HCT116 (cell line): ENCODE measurements around the gene CUX1. TPM values are rescaled to one million over a fixed set of nuclear protein-coding genes. Genes with fewer than 3 reads are reported as not detected.

Source experiments
- ATAC-seq: fragments of 200-7000 bp; cut with Tn5 transposase; 2 replicates; pipeline ENCODE4 v1.9.1; 2020; ENCODE audit warnings: mild to moderate bottlenecking, moderate library complexity
- BruUV-seq: library from RNA; stranded (reverse); fragments of 400-500 nt; replicated peaks from 2 replicates; lab custom pipeline; 2021; lab: Mats Ljungman, UMichigan
- CTCF ChIA-PET: fragments of 300-600 bp; sonication (Branson Sonifier 250); formaldehyde crosslinking; loops from one replicate; lab custom pipeline; 2021; ENCODE audit warnings: antibody characterized with exemption; lab: Charles Lee
- POLR2A ChIA-PET: fragments of 300-600, 350-600 bp; sonication (Branson Sonifier 250); formaldehyde crosslinking; loops from one replicate; lab custom pipeline; 2021; ENCODE audit warnings: antibody characterized with exemption; lab: Charles Lee
- RAD21 ChIA-PET, 2 experiments: fragments of 300-600 bp; sonication (Branson Sonifier 250); formaldehyde crosslinking; loops; one replicate each; lab custom pipeline; 2023; ENCODE audit warnings: low total read pairs in 2 of 2; ENCODE audit not compliant: uncharacterized antibody in 2 of 2, unreplicated experiment in 2 of 2, low non-redundant PET in 1 of 2; lab: Charles Lee
- DNase-seq: peaks from one replicate; pipeline ENCODE4 v3.0.0-alpha.2; 2010; ENCODE audit warnings: low read depth, low spot score
- H2AFZ ChIP-seq: fragments of 200-600 bp; shearing (Covaris generic), sonication (generic); 2 replicates; pipeline ENCODE4 v1.6.1; 2017; ENCODE audit warnings: low read depth, mixed run types, mixed read lengths, antibody characterized with exemption, low read length; ENCODE audit not compliant: poor library complexity, severe bottlenecking
- H3K27ac ChIP-seq: 2 replicates; pipeline ENCODE4 v1.5.1; 2012; ENCODE audit warnings: low read depth, low read length
- H3K27me3 ChIP-seq: fragments of 200-600 bp; sonication (generic); 2 replicates; pipeline ENCODE4 v1.6.1; 2016; ENCODE audit warnings: mixed run types, low read length, mixed read lengths; ENCODE audit not compliant: insufficient read depth
- H3K36me3 ChIP-seq, 2 experiments: fragments of 200-500 bp in 1 of 2; fragments of 200-600 bp in 1 of 2; sonication (Bioruptor generic) in 1 of 2; sonication (generic) in 1 of 2; 2 replicates each; pipeline versions ENCODE4 v1.5.1 to v1.6.1; 2014 to 2016; ENCODE audit warnings: low read length in 2 of 2, inconsistent platforms in 1 of 2, mixed read lengths in 1 of 2, mixed run types in 1 of 2; ENCODE audit not compliant: insufficient read depth in 2 of 2, control insufficient read depth in 1 of 2
- H3K4me1 ChIP-seq, 2 experiments: fragments of 200-600 bp in 1 of 2; sonication (generic) in 1 of 2; 2 replicates each; pipeline versions ENCODE4 v1.5.1 to v1.6.1; 2012 to 2017; ENCODE audit warnings: low read length in 2 of 2, inconsistent platforms in 1 of 2, mild to moderate bottlenecking in 1 of 2, mixed read lengths in 1 of 2, mixed run types in 1 of 2, moderate library complexity in 1 of 2; ENCODE audit not compliant: insufficient read depth in 2 of 2, control insufficient read depth in 1 of 2
- H3K4me2 ChIP-seq: fragments of 200-600 bp; sonication (generic); 2 replicates; pipeline ENCODE4 v1.6.1; 2017; ENCODE audit warnings: mixed run types, low read length, mixed read lengths
- H3K4me3 ChIP-seq, 2 experiments: fragments of 200-600 bp in 1 of 2; sonication (generic) in 1 of 2; replicated peaks in 1 of 2; 2 replicates each; pipeline ENCODE4 v1.5.1; 2011 to 2016; ENCODE audit warnings: low read length in 2 of 2, control low read depth in 1 of 2, low read depth in 1 of 2, mild to moderate bottlenecking in 1 of 2, mixed read lengths in 1 of 2, mixed run types in 1 of 2
- H3K79me2 ChIP-seq: fragments of 200-600 bp; sonication (generic); 2 replicates; pipeline ENCODE4 v1.6.1; 2017; ENCODE audit warnings: mild to moderate bottlenecking, mixed run types, low read length, moderate library complexity, mixed read lengths; ENCODE audit not compliant: insufficient read depth
- H3K9ac ChIP-seq: fragments of 200-600 bp; sonication (generic); 2 replicates; pipeline ENCODE4 v1.6.1; 2016; ENCODE audit warnings: low read length, mixed read lengths
- H3K9me2 ChIP-seq: fragments of 200-600 bp; sonication (generic), shearing (Covaris generic); 2 replicates; pipeline ENCODE4 v1.6.1; 2017; ENCODE audit warnings: mixed run types, mild to moderate bottlenecking, moderate library complexity; ENCODE audit not compliant: insufficient read depth
- H3K9me3 ChIP-seq, 2 experiments: fragments of 200-500 bp in 1 of 2; fragments of 200-600 bp in 1 of 2; sonication (Bioruptor generic) in 1 of 2; sonication (generic) in 1 of 2; 2 replicates each; pipeline ENCODE4 v1.6.1; 2014 to 2017; ENCODE audit warnings: low read length in 2 of 2, mixed read lengths in 2 of 2, inconsistent platforms in 1 of 2, low read depth in 1 of 2, mild to moderate bottlenecking in 1 of 2, mixed run types in 1 of 2, moderate library complexity in 1 of 2; ENCODE audit not compliant: control insufficient read depth in 1 of 2, insufficient read depth in 1 of 2
- H4K20me1 ChIP-seq: fragments of 200-600 bp; sonication (generic), shearing (Covaris generic); 2 replicates; pipeline ENCODE4 v1.6.1; 2017; ENCODE audit warnings: mixed run types, mild to moderate bottlenecking, moderate library complexity; ENCODE audit not compliant: insufficient read depth
- ATF3 ChIP-seq: IDR thresholded peaks from 2 replicates; pipeline ENCODE4 v1.6.1; 2012
- CEBPB ChIP-seq: IDR thresholded peaks from 2 replicates; pipeline ENCODE4 v1.6.1; 2012; ENCODE audit warnings: low read depth
- CTCF ChIP-seq, 3 experiments: fragments of 200-600 bp in 1 of 3; sonication (generic) in 1 of 3; IDR thresholded peaks in 2 of 3; conservative IDR thresholded peaks in 1 of 3; 2 replicates each; pipeline ENCODE4 v1.5.1; 2012 to 2017; ENCODE audit warnings: low read depth in 2 of 3, low read length in 2 of 3, antibody characterized with exemption in 1 of 3, borderline replicate concordance in 1 of 3, control low read depth in 1 of 3, mild to moderate bottlenecking in 1 of 3, mixed read lengths in 1 of 3, mixed run types in 1 of 3, moderate library complexity in 1 of 3; ENCODE audit not compliant: insufficient read depth in 1 of 3
- EGR1 ChIP-seq: IDR thresholded peaks from 2 replicates; pipeline ENCODE4 v1.6.1; 2012; ENCODE audit warnings: low read depth
- ELF1 ChIP-seq: IDR thresholded peaks from 2 replicates; pipeline ENCODE4 v1.6.1; 2012; ENCODE audit warnings: low read depth, borderline replicate concordance
- EZH2 ChIP-seq: fragments of 200-600 bp; sonication (generic); IDR thresholded peaks from 2 replicates; pipeline ENCODE4 v1.6.1; 2017; ENCODE audit warnings: antibody characterized with exemption, mixed run types
- EZH2phosphoT487 ChIP-seq: fragments of 200-600 bp; IDR thresholded peaks from 2 replicates; pipeline ENCODE4 v1.6.1; 2018; ENCODE audit warnings: antibody characterized with exemption, borderline replicate concordance
- FOSL1 ChIP-seq: IDR thresholded peaks from 2 replicates; pipeline ENCODE4 v1.6.1; 2012; ENCODE audit warnings: low read depth
- RAD21 ChIP-seq: IDR thresholded peaks from 2 replicates; pipeline ENCODE4 v1.6.1; 2012; ENCODE audit warnings: low read depth, mild to moderate bottlenecking
- SIN3A ChIP-seq: IDR thresholded peaks from 2 replicates; pipeline ENCODE4 v1.6.1; 2012; ENCODE audit warnings: low read depth
- SRF ChIP-seq: IDR thresholded peaks from 2 replicates; pipeline ENCODE4 v1.6.1; 2012; ENCODE audit warnings: low read depth
- TCF7L2 ChIP-seq: IDR thresholded peaks from 2 replicates; pipeline ENCODE4 v1.7.0; 2011; ENCODE audit warnings: borderline replicate concordance, inconsistent platforms; ENCODE audit not compliant: insufficient read depth, insufficient read length; ENCODE audit errors: extremely low read depth
- ZFX ChIP-seq: fragments of 450-650 bp; IDR thresholded peaks from 2 replicates; pipeline ENCODE4 v1.6.1; 2017
- intact Hi-C: fragments of 100-400 bp; cut with micrococcal nuclease; formaldehyde crosslinking; loops from 2 replicates; pipeline ENCODE4 v1.10.0; 2022
- total RNA-seq: library from RNA; stranded (reverse); gene quantifications from one replicate; pipeline ENCODE4 v1.2.1, GENCODE V29; 2021; ENCODE audit not compliant: unreplicated experiment

The CUX1 gene
- total RNA-seq, 1 experiment from 2014 or later: 68.9 TPM

GRCh38 chr7:102080434-102081243 is 263.2 kb downstream of the CUX1 start:
- Histone ChIP-seq H3K9me2 (no peaks in the 10 kb centered on the region), H2AFZ (no peak overlapping the region), H3K4me3 (no peak overlapping the region), H4K20me1 (no peaks in the 10 kb centered on the region), H3K27me3 (no peaks in the 10 kb centered on the region), H3K9me3 (peaks cover 4 to 11% of the 10 kb centered on the region in 2 experiments; a peak in 2 of 4 replicates), H3K4me2 (peak overlapping the region; percentile 70; the same call in 1 of the 2 replicates), H3K9ac (no peak overlapping the region), H3K79me2 (peaks cover 2% of the 10 kb centered on the region; the same call in 1 of the 2 replicates), H3K27ac (no peak overlapping the region), H3K4me1 (peaks cover 36 to 50% of the 10 kb centered on the region in 2 experiments), H3K36me3 (peaks cover 0 to 14% of the 10 kb centered on the region in 2 experiments; a peak in 2 of 4 replicates)
- RAD21 ChIA-PET: no interaction called here
- POLR2A ChIA-PET: no interaction called here
- no peak for DNase-seq
- no TSS peak for BruUV-seq
- CTCF ChIA-PET: no interaction called here
- TF ChIP-seq CEBPB (no peak), CTCF (IDR thresholded peaks at IDR 0.05 in 2 of 3, conservative IDR thresholded peaks at IDR 0.05 in 1 of 3; ENCODE audit: borderline replicate concordance in 1 of 3, insufficient read depth in 1 of 3, low read depth in 2 of 3, low read length in 2 of 3) (no peak), ATF3 (no peak), RAD21 (no peak), FOSL1 (no peak), EZH2phosphoT487 (no peak), SRF (no peak), ZFX (no peak), ELF1 (no peak), SIN3A (no peak), EGR1 (no peak), TCF7L2 (no peak), EZH2 (no peak)
- ATAC-seq: no peak
- intact Hi-C loops: no loop called here
